MCF 10A (cell line): ENCODE results near the gene TRAF3IP1. TPM values are rescaled to one million over a fixed set of nuclear protein-coding genes. Genes with fewer than 3 reads are reported as not detected.

ENCODE experiments used
- BruUV-seq: library from RNA; stranded (reverse); fragments of 400-500 nt; replicated peaks from 2 replicates; lab custom pipeline; 2021; lab: Mats Ljungman, UMichigan
- CTCF ChIA-PET: fragments of 300-600 bp; sonication (Branson Sonifier 250); formaldehyde crosslinking; extraction: SDS; loops from one replicate; lab custom pipeline; 2021; ENCODE audit warnings: antibody characterized with exemption, inconsistent platforms; lab: Yijun Ruan, JAX
- POLR2A ChIA-PET: fragments of 300-600, 350-650 bp; sonication (Branson Sonifier 250); formaldehyde crosslinking; extraction: SDS; loops from one replicate; lab custom pipeline; 2020; ENCODE audit warnings: antibody characterized with exemption, inconsistent platforms; lab: Yijun Ruan, JAX
- DNase-seq: peaks from one replicate; pipeline ENCODE4 v3.0.0-alpha.2; 2018; ENCODE audit not compliant: unreplicated experiment
- H3K27ac Mint-ChIP-seq: one replicate; pipeline ENCODE4 v1.8.0; 2022; ENCODE audit warnings: mild to moderate bottlenecking, low read depth, mixed read lengths; ENCODE audit not compliant: unreplicated experiment
- H3K27me3 Mint-ChIP-seq: one replicate; pipeline ENCODE4 v1.8.0; 2022; ENCODE audit warnings: mixed read lengths; ENCODE audit not compliant: insufficient read depth, unreplicated experiment
- H3K36me3 Mint-ChIP-seq: one replicate; pipeline ENCODE4 v1.8.0; 2022; ENCODE audit warnings: mild to moderate bottlenecking, moderate library complexity, mixed read lengths; ENCODE audit not compliant: insufficient read depth, unreplicated experiment
- H3K4me1 Mint-ChIP-seq: one replicate; pipeline ENCODE4 v1.8.0; 2022; ENCODE audit warnings: mixed read lengths; ENCODE audit not compliant: insufficient read depth, unreplicated experiment
- H3K4me3 Mint-ChIP-seq: one replicate; pipeline ENCODE4 v1.8.0; 2022; ENCODE audit warnings: mild to moderate bottlenecking, moderate library complexity, mixed read lengths; ENCODE audit not compliant: unreplicated experiment
- H3K9me3 Mint-ChIP-seq: one replicate; pipeline ENCODE4 v1.8.0; 2022; ENCODE audit warnings: mixed read lengths; ENCODE audit not compliant: unreplicated experiment
- intact Hi-C: fragments of 100-400 bp; cut with micrococcal nuclease; formaldehyde crosslinking; loops from 2 replicates; pipeline ENCODE4 v1.14.1; 2022
- total RNA-seq: library from RNA; stranded (reverse); gene quantifications from 2 replicates; pipeline ENCODE4 v1.2.3, GENCODE V29; 2022
- TF ChIP-seq, protein P1 (sequence below): fragments of 200-600 bp; IDR thresholded peaks from one replicate; pipeline ENCODE4 v1.8.0; 2022; ENCODE audit warnings: antibody characterized with exemption, mild to moderate bottlenecking; ENCODE audit not compliant: unreplicated experiment

Gene TRAF3IP1
- total RNA-seq, 1 experiment from 2014 or later = 19.1 TPM

DNA sequence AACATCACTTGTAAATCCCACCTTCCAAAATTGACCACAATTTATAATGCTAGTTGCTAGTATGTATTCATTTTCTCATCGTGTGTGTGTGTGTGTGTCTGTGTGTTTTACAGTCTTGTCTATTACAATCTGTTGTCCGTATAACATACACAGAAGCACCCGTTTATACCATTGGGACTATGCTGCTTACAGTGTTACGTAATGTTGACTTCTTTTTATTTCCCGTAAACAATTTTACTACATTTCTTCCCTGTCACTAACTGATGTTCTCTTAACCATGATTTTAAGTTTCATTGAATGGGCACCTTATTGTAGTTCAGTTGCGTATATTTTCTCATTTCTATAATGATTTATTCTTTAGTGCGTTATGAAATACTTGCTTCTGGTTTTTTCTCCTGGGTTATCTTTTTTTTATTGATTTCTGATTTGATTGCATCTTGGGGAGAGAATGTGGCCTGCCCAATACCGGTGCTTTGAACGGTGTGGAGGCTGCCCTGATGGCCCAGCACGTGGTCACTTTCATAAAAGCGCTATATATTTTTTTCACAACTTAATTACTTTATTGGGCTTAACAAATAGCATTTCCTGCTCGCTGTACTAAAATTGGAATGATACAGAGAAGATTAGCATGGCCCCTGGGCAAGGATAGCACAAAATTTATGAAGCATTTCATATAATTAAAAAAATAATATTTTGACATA, 91.9 kb downstream of the TRAF3IP1 start:
- no peak overlapping the region for H3K27ac Mint-ChIP-seq
- intact Hi-C loops = no loop called here

DNA sequence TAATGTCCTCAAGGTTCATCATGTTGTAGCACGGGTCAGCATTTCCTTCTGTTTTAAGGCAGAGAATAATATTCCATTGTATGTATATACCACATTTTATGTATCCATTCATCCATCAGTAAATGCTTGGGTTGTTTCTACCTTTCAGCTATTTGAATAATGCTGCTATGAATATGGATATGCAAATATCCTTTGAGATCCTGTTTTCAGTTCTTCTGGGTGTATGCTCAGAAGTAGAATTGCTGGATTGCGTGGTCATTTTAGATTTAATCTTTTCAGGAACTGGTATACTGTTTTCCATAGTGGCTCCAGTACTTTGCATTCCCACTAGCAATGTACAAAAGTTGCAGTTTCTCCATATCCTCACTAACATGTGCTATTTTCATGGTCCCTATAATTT, 93.0 kb downstream of the TRAF3IP1 start:
- TF ChIP-seq, protein P1, sequence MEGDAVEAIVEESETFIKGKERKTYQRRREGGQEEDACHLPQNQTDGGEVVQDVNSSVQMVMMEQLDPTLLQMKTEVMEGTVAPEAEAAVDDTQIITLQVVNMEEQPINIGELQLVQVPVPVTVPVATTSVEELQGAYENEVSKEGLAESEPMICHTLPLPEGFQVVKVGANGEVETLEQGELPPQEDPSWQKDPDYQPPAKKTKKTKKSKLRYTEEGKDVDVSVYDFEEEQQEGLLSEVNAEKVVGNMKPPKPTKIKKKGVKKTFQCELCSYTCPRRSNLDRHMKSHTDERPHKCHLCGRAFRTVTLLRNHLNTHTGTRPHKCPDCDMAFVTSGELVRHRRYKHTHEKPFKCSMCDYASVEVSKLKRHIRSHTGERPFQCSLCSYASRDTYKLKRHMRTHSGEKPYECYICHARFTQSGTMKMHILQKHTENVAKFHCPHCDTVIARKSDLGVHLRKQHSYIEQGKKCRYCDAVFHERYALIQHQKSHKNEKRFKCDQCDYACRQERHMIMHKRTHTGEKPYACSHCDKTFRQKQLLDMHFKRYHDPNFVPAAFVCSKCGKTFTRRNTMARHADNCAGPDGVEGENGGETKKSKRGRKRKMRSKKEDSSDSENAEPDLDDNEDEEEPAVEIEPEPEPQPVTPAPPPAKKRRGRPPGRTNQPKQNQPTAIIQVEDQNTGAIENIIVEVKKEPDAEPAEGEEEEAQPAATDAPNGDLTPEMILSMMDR = no peak
- peaks cover 13% of the 10 kb centered on the region for H3K9me3 Mint-ChIP-seq
- POLR2A ChIA-PET = no interaction called here

More for the DNA sequence above, 91.9 kb downstream of the TRAF3IP1 start:
- no peak for DNase-seq
- TF ChIP-seq, protein P1 = no peak
- peaks cover 13% of the 10 kb centered on the region for H3K9me3 Mint-ChIP-seq
- ChIA-PET CTCF (no interaction called here), POLR2A (no interaction called here)
- H3K4me1 Mint-ChIP-seq = no peaks in the 10 kb centered on the region
- H3K4me3 Mint-ChIP-seq = no peak overlapping the region
- peaks cover 13% of the 10 kb centered on the region for H3K36me3 Mint-ChIP-seq
- no TSS peak for BruUV-seq
- H3K27me3 Mint-ChIP-seq = no peaks in the 10 kb centered on the region

GRCh38 chr2:238415036-238415764, 94.9 kb downstream of the TRAF3IP1 start:
- CTCF ChIA-PET = interaction anchor here (0.6 to 1.6 kb wide), 4 partner anchors 13 to 370 kb away, joined by 3 to 5 read pairs (median 5); no protein-coding TSS in a partner anchor
- Mint-ChIP-seq H3K27me3 (no peaks in the 10 kb centered on the region), H3K4me1 (peaks cover 8% of the 10 kb centered on the region), H3K36me3 (peaks cover 4% of the 10 kb centered on the region), H3K4me3 (no peak overlapping the region), H3K27ac (no peak overlapping the region), H3K9me3 (peaks cover 13% of the 10 kb centered on the region)
- BruUV-seq = no TSS peak
- DNase-seq = no peak
- TF ChIP-seq, protein P1 = no peak
- POLR2A ChIA-PET = interaction anchor here (0.6 kb wide), 1 partner anchor 25 kb away, joined by 4 read pairs; no protein-coding TSS in a partner anchor
- intact Hi-C loops = no loop called here

More for the DNA sequence above, 93.0 kb downstream of the TRAF3IP1 start:
- Mint-ChIP-seq H3K27me3 (no peaks in the 10 kb centered on the region), H3K27ac (no peak overlapping the region), H3K4me3 (no peak overlapping the region), H3K4me1 (peaks cover 5% of the 10 kb centered on the region), H3K36me3 (peaks cover 8% of the 10 kb centered on the region)
- intact Hi-C loops = no loop called here
- DNase-seq = no peak
- no TSS peak for BruUV-seq
- CTCF ChIA-PET = interaction anchor here (0.5 to 1.6 kb wide), 2 partner anchors 23 to 680 kb away, joined by 3 to 5 read pairs; no protein-coding TSS in a partner anchor

GRCh38 chr2:238415893-238416292, 95.6 kb downstream of the TRAF3IP1 start:
- H3K27ac Mint-ChIP-seq = no peak overlapping the region

More at GRCh38 chr2:238415893-238416292, 95.6 kb downstream of the TRAF3IP1 start:
- H3K4me3 Mint-ChIP-seq = no peak overlapping the region
- ChIA-PET POLR2A (no interaction called here), CTCF (no interaction called here)
- TF ChIP-seq, protein P1 = no peak
- peaks cover 5% of the 10 kb centered on the region for H3K36me3 Mint-ChIP-seq
- H3K9me3 Mint-ChIP-seq = peaks cover 13% of the 10 kb centered on the region
- no peak for DNase-seq
- intact Hi-C loops = no loop called here
- H3K4me1 Mint-ChIP-seq = peaks cover 8% of the 10 kb centered on the region
- H3K27me3 Mint-ChIP-seq = no peaks in the 10 kb centered on the region
- no TSS peak for BruUV-seq
